GM12878 (cell line): ENCODE data around the gene CNIH2. TPM values are rescaled to one million over a fixed set of nuclear protein-coding genes. Genes with fewer than 3 reads are reported as not detected.

Source experiments
- BMI1 ChIP-seq: fragments of 450-650 bp; IDR thresholded peaks from 2 replicates; pipeline ENCODE4 v1.6.1; 2016; ENCODE audit warnings: mild to moderate bottlenecking, moderate library complexity, borderline replicate concordance
- CBX5 ChIP-seq: sonication (generic); IDR thresholded peaks from 2 replicates; pipeline ENCODE4 v1.6.1; 2016; ENCODE audit warnings: low read depth, moderate library complexity, mild to moderate bottlenecking, inconsistent platforms
- CHD1 ChIP-seq: IDR thresholded peaks from 2 replicates; pipeline ENCODE4 v1.6.1; 2012; ENCODE audit warnings: low read depth, low read length, improper control_type of control experiment
- EGR1 ChIP-seq, 2 experiments: IDR thresholded peaks; 1 replicate in 1 of 2; 2 replicates in 1 of 2; pipeline ENCODE4 v1.6.1; 2011 to 2012; ENCODE audit warnings: low read depth in 2 of 2, low read length in 2 of 2, borderline replicate concordance in 1 of 2, mild to moderate bottlenecking in 1 of 2, moderate library complexity in 1 of 2
- HCFC1 ChIP-seq: fragments of 150-350 bp; IDR thresholded peaks from 2 replicates; pipeline ENCODE4 v1.6.1; 2014; ENCODE audit warnings: low read length
- HDAC2 ChIP-seq: fragments of 200-600 bp; sonication (generic); IDR thresholded peaks from 2 replicates; pipeline ENCODE4 v1.6.1; 2017
- HDAC6 ChIP-seq: fragments of 200-600 bp; sonication (generic); IDR thresholded peaks from one replicate; pipeline ENCODE4 v1.8.0; 2017; ENCODE audit warnings: antibody characterized with exemption; ENCODE audit not compliant: unreplicated experiment
- RBBP5 ChIP-seq: fragments of 200-600 bp; sonication (generic); conservative IDR thresholded peaks from 2 replicates; pipeline ENCODE4 v1.6.1; 2016
- RELA ChIP-seq: fragments of 450-650 bp; IDR thresholded peaks from 2 replicates; pipeline ENCODE4 v1.8.0; 2014; ENCODE audit warnings: borderline replicate concordance; ENCODE audit not compliant: partially characterized antibody
- RFX5 ChIP-seq: IDR thresholded peaks from 2 replicates; pipeline ENCODE4 v1.6.1; 2011; ENCODE audit warnings: low read depth, low read length, improper control_type of control experiment
- ZNF217 ChIP-seq: fragments of 450-650 bp; IDR thresholded peaks from 2 replicates; pipeline ENCODE4 v1.6.1; 2017; ENCODE audit warnings: antibody characterized with exemption, mild to moderate bottlenecking
- ZNF384 ChIP-seq: IDR thresholded peaks from 2 replicates; pipeline ENCODE4 v1.6.1; 2012; ENCODE audit warnings: low read depth, mild to moderate bottlenecking, low read length, improper control_type of control experiment, borderline replicate concordance
- ZNF687 ChIP-seq: fragments of 450-650 bp; IDR thresholded peaks from 2 replicates; pipeline ENCODE4 v1.6.1; 2017; ENCODE audit warnings: mild to moderate bottlenecking, moderate library complexity
- polyA plus RNA-seq, 11 experiments: library from polyadenylated mRNA; depleted of rRNA in 4 of 11; unstranded in 6 of 11; stranded (reverse) in 5 of 11; fragments of >200 nt; fragmentation: Nextera tagmentation in 4 of 11; fragmentation: Illumina TruSeq in 1 of 11; extraction: Ambion mirVana in 4 of 11; extraction: Trizol in 1 of 11; gene quantifications; 1 replicate in 1 of 11; 2 replicates in 10 of 11; pipeline versions ENCODE4 v1.2.1 to v1.2.3, GENCODE V29; 2011 to 2016; ENCODE audit warnings: inconsistent platforms in 2 of 11, missing spikeins in 2 of 11, low read depth in 1 of 11
- total RNA-seq, 4 experiments: library from RNA; depleted of rRNA in 3 of 4; stranded (reverse); fragments of >200 nt in 3 of 4; fragmentation: Illumina TruSeq in 1 of 4; extraction: Trizol in 1 of 4; gene quantifications; 2 replicates each; pipeline versions ENCODE4 v1.2.1 to v1.2.3, GENCODE V29; 2013 to 2021
- TF ChIP-seq, protein P1 (sequence below): IDR thresholded peaks from 2 replicates; pipeline ENCODE4 v1.6.1; 2011; ENCODE audit warnings: low read depth, mild to moderate bottlenecking, low read length, moderate library complexity, borderline replicate concordance; ENCODE audit errors: extremely low read depth
- TF ChIP-seq, protein P2 (sequence below): fragments of 450-650 bp; IDR thresholded peaks from 2 replicates; pipeline ENCODE4 v1.6.1; 2014; ENCODE audit warnings: mild to moderate bottlenecking
- TF ChIP-seq, protein P3 (sequence below): fragments of 450-650 bp; IDR thresholded peaks from 2 replicates; pipeline ENCODE4 v1.6.1; 2017; ENCODE audit warnings: low read depth, mild to moderate bottlenecking, moderate library complexity
- TF ChIP-seq, protein P4 (sequence below): fragments of 450-650 bp; conservative IDR thresholded peaks from 2 replicates; pipeline ENCODE4 v1.6.1; 2017; ENCODE audit warnings: mild to moderate bottlenecking, moderate library complexity

CNIH2 gene
- total and polyA plus RNA-seq, 10 of the 15 experiments (the other 5 are each of a cell fraction or from before 2014, with no cell fraction given), result 0.07 to 1.3 (median 0.68) TPM; not detected in 2

DNA sequence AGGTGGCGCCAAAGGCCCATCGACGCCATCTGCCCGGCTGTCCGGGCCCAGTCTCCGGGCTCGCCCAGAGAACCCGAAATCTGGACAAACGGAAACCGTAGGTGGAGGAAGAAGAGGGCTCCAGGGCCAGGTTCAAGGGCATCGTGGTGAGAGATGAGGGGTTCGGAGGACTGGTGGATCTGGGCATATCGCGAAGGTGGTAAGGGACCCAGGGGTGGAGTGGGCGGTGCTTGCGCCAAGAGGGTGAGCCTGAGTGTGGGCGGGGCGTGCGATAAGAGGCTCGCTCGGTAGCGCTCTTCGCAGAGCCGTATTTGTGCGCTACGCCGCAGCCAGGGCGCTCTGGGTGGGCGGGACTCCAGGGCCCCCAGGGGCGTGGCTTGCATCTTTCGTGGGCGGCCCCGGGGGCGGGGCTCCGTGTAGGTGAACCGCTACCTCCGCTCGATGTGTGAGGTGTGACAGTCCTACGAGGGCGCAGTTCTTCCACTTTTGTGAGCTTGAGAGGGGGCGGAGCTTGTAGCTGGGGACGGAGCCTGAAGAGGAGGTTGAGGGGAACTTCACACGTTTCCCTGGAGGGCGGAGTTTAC is 34.1 kb downstream of the CNIH2 start (continued):
- peak in 1 of 2 experiments; percentile 66; a peak in 2 of 3 replicates for TF ChIP-seq EGR1 (IDR thresholded peaks at IDR 0.05; ENCODE audit: borderline replicate concordance in 1 of 2, low read depth in 2 of 2, low read length in 2 of 2)
- TF ChIP-seq ZNF687, result peak; percentile 16; the same call in 1 of the 2 replicates
- no peak for TF ChIP-seq CBX5
- no peak for TF ChIP-seq HCFC1
- no peak for TF ChIP-seq CHD1
- TF ChIP-seq, protein P1, sequence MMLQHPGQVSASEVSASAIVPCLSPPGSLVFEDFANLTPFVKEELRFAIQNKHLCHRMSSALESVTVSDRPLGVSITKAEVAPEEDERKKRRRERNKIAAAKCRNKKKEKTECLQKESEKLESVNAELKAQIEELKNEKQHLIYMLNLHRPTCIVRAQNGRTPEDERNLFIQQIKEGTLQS, result no peak
- TF ChIP-seq, protein P2, sequence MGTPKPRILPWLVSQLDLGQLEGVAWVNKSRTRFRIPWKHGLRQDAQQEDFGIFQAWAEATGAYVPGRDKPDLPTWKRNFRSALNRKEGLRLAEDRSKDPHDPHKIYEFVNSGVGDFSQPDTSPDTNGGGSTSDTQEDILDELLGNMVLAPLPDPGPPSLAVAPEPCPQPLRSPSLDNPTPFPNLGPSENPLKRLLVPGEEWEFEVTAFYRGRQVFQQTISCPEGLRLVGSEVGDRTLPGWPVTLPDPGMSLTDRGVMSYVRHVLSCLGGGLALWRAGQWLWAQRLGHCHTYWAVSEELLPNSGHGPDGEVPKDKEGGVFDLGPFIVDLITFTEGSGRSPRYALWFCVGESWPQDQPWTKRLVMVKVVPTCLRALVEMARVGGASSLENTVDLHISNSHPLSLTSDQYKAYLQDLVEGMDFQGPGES, result no peak
- no peak for TF ChIP-seq RBBP5
- no peak for TF ChIP-seq RELA
- TF ChIP-seq HDAC2, result no peak
- TF ChIP-seq BMI1, result no peak
- no peak for TF ChIP-seq ZNF217
- TF ChIP-seq, protein P3, sequence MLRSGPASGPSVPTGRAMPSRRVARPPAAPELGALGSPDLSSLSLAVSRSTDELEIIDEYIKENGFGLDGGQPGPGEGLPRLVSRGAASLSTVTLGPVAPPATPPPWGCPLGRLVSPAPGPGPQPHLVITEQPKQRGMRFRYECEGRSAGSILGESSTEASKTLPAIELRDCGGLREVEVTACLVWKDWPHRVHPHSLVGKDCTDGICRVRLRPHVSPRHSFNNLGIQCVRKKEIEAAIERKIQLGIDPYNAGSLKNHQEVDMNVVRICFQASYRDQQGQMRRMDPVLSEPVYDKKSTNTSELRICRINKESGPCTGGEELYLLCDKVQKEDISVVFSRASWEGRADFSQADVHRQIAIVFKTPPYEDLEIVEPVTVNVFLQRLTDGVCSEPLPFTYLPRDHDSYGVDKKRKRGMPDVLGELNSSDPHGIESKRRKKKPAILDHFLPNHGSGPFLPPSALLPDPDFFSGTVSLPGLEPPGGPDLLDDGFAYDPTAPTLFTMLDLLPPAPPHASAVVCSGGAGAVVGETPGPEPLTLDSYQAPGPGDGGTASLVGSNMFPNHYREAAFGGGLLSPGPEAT, result peak; percentile 35
- TF ChIP-seq HDAC6, result no peak
- TF ChIP-seq RFX5, result no peak
- no peak for TF ChIP-seq ZNF384
- TF ChIP-seq, protein P4, sequence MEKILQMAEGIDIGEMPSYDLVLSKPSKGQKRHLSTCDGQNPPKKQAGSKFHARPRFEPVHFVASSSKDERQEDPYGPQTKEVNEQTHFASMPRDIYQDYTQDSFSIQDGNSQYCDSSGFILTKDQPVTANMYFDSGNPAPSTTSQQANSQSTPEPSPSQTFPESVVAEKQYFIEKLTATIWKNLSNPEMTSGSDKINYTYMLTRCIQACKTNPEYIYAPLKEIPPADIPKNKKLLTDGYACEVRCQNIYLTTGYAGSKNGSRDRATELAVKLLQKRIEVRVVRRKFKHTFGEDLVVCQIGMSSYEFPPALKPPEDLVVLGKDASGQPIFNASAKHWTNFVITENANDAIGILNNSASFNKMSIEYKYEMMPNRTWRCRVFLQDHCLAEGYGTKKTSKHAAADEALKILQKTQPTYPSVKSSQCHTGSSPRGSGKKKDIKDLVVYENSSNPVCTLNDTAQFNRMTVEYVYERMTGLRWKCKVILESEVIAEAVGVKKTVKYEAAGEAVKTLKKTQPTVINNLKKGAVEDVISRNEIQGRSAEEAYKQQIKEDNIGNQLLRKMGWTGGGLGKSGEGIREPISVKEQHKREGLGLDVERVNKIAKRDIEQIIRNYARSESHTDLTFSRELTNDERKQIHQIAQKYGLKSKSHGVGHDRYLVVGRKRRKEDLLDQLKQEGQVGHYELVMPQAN, result peak; percentile 34; the same call in 1 of the 2 replicates
